ENCODE measurements around the gene WHRN.

WHRN gene

DNA sequence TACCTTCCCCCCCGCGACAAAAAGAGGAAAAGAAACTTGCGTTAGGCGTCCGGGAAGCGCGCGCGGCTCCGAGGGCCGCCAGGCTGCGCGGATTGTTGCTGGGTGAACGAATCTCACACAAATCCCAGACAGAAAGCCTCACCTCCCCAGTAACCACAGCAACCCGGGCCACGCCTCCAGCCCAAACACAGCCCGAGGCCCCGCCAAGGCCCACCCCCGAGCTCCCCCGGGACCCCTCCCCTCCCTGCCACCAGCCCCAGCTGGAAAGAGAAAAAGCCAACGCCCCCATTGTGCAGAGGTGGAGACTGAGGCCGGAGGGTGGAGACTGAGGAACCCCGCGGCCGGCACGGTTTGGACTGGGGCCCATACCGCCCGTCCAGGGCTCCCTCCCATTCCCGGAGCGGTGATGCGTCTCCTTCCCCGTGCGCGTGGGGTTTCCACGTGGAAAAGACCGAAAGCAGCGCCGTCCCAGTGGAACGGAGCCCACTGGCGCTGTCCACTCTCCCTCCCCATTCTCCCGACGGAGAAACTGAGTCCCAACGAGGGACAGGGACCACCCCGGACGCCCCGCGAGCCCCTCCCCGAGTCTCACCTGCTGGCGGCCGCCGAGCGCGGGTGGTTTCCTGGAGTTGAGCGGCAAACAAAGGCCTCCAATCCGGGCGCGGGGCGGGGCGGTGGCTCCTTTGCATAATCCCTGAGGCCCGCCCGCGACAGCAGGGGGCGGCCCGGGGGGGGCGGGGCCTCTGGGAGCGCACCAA lies 107.2 kb downstream of the WHRN start:
- Histone ChIP-seq H3K4me1 (ENCODE audit: control insufficient read depth, insufficient read depth, low read length) (peaks cover 12% of the 10 kb centered on the region), H3K36me3 (ENCODE audit: control insufficient read depth, insufficient read depth, low read length) (no peaks in the 10 kb centered on the region), H3K27me3 (ENCODE audit: control insufficient read depth, insufficient read depth, low read length) (no peaks in the 10 kb centered on the region), H3K9ac (ENCODE audit: low read depth, low read length) (no peak overlapping the region), H3K9me3 (ENCODE audit: control insufficient read depth, insufficient read depth, low read length) (no peaks in the 10 kb centered on the region), H3K4me3 (ENCODE audit: low read depth, low read length) (peak overlapping the region; percentile 87)

DNA sequence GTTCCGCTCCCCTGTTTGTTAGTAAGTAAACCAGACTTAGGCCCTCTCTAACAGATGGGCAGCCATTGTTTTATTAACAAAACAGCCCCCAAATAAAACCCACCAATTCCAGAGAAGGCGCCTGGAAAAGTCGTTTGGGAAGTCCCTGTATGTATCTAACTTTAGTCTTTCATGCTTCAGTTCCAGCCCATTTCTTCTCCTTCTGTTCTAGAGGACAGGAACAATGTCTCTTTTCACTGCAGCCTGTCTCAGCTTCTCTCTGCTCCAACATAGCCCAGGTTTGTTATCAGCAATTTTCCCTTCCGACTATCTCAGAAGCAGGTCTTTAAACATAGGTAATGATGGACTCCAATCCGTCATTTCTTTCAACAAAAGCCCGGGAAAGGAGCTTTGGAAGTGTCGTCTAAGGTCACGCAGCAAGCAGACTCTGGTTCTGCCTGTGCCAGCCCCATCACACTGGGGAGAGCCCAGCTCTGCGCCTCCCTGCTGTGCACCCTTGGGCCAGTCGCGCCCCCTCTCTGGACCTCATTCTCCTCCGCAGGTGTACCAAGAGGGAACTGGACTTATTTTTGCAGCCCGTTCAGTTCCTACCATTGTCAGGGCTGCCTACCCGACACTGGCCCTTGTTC lies 107.9 kb downstream of the WHRN start:
- Histone ChIP-seq H3K4me1 (ENCODE audit: control insufficient read depth, insufficient read depth, low read length) (peaks cover 12% of the 10 kb centered on the region), H3K9me3 (ENCODE audit: control insufficient read depth, insufficient read depth, low read length) (no peaks in the 10 kb centered on the region), H3K4me3 (ENCODE audit: low read depth, low read length) (peak overlapping the region; percentile 87), H3K9ac (ENCODE audit: low read depth, low read length) (no peak overlapping the region), H3K36me3 (ENCODE audit: control insufficient read depth, insufficient read depth, low read length) (no peaks in the 10 kb centered on the region), H3K27me3 (ENCODE audit: control insufficient read depth, insufficient read depth, low read length) (no peaks in the 10 kb centered on the region)

DNA sequence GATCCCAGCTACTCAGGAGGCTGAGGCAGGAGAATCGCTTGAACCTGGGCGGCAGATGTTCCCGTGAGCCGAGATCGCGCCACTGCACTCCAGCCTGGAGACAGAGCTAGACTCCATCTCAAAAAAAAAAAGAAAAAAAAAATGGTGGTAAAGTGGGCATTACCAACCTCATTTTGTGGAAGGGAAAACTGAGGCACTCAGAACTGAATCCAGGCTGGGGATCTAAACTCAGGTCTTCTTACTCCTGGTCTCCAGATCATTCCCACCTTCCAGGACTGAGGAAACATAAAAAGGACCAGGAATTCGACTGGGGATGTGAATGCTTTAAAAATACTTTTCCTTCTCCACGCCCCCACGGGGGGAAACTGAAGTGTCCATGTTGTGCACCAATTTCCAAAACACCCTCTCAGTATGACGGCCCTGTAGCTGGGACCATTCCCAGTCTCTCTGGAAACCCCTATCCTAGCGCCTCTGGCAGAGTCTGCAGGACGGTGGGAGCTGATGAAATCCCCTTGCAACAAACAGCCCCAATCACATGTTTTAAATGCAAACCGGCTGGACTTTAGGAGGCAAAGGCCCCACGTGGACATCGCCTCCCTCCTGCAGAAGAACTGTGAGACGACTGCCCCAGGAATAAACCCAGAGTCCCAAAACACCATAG lies 108.6 kb downstream of the WHRN start:
- H3K36me3 ChIP-seq (ENCODE audit: control insufficient read depth, insufficient read depth, low read length) = no peaks in the 10 kb centered on the region
- peak overlapping the region; percentile 87 for H3K4me3 ChIP-seq (ENCODE audit: low read depth, low read length)
- H3K4me1 ChIP-seq (ENCODE audit: control insufficient read depth, insufficient read depth, low read length) = peaks cover 12% of the 10 kb centered on the region
- no peaks in the 10 kb centered on the region for H3K27me3 ChIP-seq (ENCODE audit: control insufficient read depth, insufficient read depth, low read length)
- no peak overlapping the region for H3K9ac ChIP-seq (ENCODE audit: low read depth, low read length)
- no peaks in the 10 kb centered on the region for H3K9me3 ChIP-seq (ENCODE audit: control insufficient read depth, insufficient read depth, low read length)

DNA sequence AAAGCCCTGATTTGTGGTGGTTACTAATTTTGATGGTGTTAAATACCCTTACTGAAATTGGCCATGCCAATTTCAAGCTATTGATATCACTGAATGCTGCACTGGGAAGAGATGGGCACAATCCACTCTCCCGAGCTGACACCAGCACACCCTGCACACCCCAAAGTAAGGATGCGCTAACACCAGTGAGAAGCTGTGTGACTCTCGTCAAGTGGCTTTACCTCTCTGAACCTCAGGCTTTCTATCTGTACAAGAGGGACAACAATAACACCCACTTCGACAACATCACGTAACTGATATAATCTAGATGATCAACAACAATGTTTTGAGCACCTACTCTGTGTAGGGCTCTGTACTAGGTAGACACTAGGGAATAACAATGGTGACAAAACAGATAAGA lies 109.5 kb downstream of the WHRN start:
- Histone ChIP-seq H3K36me3 (ENCODE audit: control insufficient read depth, insufficient read depth, low read length) (no peaks in the 10 kb centered on the region), H3K4me3 (ENCODE audit: low read depth, low read length) (no peak overlapping the region), H3K4me1 (ENCODE audit: control insufficient read depth, insufficient read depth, low read length) (peaks cover 12% of the 10 kb centered on the region), H3K9me3 (ENCODE audit: control insufficient read depth, insufficient read depth, low read length) (no peaks in the 10 kb centered on the region), H3K27me3 (ENCODE audit: control insufficient read depth, insufficient read depth, low read length) (no peaks in the 10 kb centered on the region), H3K9ac (ENCODE audit: low read depth, low read length) (no peak overlapping the region)

DNA sequence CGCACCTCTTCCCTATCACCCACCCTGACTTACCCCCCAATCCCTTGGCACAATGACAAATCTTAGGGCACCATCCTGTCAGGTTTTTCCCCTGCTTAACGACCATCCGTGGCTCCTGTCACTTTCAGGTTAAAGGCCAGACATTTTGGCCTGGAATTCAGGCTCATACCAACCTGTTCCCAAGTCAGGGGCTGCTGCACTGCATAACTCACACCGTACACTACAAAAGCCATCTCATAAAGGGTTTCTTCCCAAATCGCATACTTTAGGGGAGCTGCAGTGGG lies 110.0 kb downstream of the WHRN start:
- Histone ChIP-seq H3K9ac (ENCODE audit: low read depth, low read length) (no peak overlapping the region), H3K27me3 (ENCODE audit: control insufficient read depth, insufficient read depth, low read length) (no peaks in the 10 kb centered on the region), H3K4me1 (ENCODE audit: control insufficient read depth, insufficient read depth, low read length) (peaks cover 12% of the 10 kb centered on the region), H3K4me3 (ENCODE audit: low read depth, low read length) (no peak overlapping the region), H3K36me3 (ENCODE audit: control insufficient read depth, insufficient read depth, low read length) (no peaks in the 10 kb centered on the region), H3K9me3 (ENCODE audit: control insufficient read depth, insufficient read depth, low read length) (no peaks in the 10 kb centered on the region)

DNA sequence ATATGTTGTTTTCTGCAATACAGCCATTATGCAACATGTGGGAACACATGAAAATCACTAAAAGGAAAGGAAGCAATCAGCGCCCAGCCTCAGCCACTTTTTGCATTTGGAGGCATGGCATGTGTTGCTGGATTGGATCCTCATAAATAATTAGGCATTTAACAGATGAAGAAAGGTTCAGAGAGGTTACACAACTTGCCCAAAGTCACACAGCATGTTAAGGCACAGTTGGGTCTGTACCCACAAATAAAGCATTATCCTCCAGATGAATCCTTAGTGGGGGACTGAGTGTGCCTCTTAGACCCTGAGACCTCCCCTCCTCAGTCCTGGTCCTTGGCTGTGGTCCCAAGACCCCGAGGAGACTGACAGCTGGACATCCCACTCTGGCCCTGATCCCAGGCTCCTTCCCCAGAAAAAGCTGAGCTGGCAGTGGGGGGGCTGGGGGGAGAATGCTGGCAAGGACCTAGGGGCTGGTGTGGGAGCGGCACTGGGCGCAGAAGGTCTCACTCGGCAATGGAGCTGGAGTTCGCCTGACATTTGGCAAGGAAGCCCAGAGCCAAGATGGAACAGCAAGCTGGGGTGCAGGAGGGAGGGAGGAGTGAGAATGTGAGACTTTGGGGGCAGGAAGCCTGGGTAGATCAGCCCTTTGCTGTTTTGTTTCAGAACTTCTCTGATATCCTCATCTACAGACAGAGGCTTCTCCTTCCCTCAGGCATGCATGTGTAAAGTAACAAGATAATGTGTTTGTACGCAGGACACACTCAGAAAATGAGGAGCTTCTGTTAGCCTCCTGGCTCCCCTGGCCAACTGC lies 110.5 kb downstream of the WHRN start:
- H3K27me3 ChIP-seq (ENCODE audit: control insufficient read depth, insufficient read depth, low read length) = no peaks in the 10 kb centered on the region
- no peak overlapping the region for H3K9ac ChIP-seq (ENCODE audit: low read depth, low read length)
- no peaks in the 10 kb centered on the region for H3K36me3 ChIP-seq (ENCODE audit: control insufficient read depth, insufficient read depth, low read length)
- H3K9me3 ChIP-seq (ENCODE audit: control insufficient read depth, insufficient read depth, low read length) = no peaks in the 10 kb centered on the region
- peaks cover 12% of the 10 kb centered on the region for H3K4me1 ChIP-seq (ENCODE audit: control insufficient read depth, insufficient read depth, low read length)
- H3K4me3 ChIP-seq (ENCODE audit: low read depth, low read length) = no peak overlapping the region

DNA sequence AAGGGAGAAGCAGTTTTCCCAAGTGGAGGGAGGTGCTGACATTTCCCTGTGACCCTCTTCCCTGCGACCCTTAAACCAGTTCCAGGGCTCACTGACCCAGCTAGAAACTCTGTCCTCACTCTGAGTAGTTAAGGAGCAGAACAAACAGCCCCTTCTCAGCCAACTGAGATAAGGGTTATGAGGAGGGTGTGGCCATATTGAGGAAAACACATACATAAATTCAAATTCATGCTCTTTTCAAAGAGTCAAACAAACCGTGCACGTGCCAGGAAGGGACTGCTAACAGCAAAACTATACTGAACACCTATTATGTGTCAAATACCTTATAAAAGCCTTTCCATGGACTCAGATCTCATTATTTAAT lies 112.5 kb downstream of the WHRN start:
- Histone ChIP-seq H3K36me3 (ENCODE audit: control insufficient read depth, insufficient read depth, low read length) (no peaks in the 10 kb centered on the region), H3K9ac (ENCODE audit: low read depth, low read length) (no peak overlapping the region), H3K9me3 (ENCODE audit: control insufficient read depth, insufficient read depth, low read length) (no peaks in the 10 kb centered on the region), H3K27me3 (ENCODE audit: control insufficient read depth, insufficient read depth, low read length) (no peaks in the 10 kb centered on the region), H3K4me1 (ENCODE audit: control insufficient read depth, insufficient read depth, low read length) (peaks cover 16% of the 10 kb centered on the region), H3K4me3 (ENCODE audit: low read depth, low read length) (no peak overlapping the region)

DNA sequence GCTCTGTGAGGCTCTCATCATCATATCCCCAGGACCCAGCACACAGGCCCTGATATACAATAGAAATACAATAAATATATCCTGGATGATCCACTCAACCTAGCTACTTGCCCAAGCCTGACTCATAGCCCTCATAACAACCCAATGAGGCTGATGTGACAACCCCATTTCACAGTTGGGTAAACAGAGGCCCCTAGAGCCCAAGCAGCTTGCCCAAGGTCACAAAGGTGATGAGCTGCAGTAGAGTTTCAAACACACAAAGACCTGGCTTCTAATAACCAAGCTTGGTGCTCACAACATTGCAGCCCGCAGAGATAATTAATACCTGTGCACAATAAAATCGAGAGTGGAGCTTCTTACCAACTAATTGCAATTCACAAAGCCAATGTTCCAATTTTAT lies 114.3 kb downstream of the WHRN start:
- peaks cover 15% of the 10 kb centered on the region for H3K4me1 ChIP-seq (ENCODE audit: control insufficient read depth, insufficient read depth, low read length)
- no peak overlapping the region for H3K4me3 ChIP-seq (ENCODE audit: low read depth, low read length)
- H3K9me3 ChIP-seq (ENCODE audit: control insufficient read depth, insufficient read depth, low read length) = no peaks in the 10 kb centered on the region
- no peak overlapping the region for H3K9ac ChIP-seq (ENCODE audit: low read depth, low read length)
- no peaks in the 10 kb centered on the region for H3K36me3 ChIP-seq (ENCODE audit: control insufficient read depth, insufficient read depth, low read length)
- H3K27me3 ChIP-seq (ENCODE audit: control insufficient read depth, insufficient read depth, low read length) = no peaks in the 10 kb centered on the region

DNA sequence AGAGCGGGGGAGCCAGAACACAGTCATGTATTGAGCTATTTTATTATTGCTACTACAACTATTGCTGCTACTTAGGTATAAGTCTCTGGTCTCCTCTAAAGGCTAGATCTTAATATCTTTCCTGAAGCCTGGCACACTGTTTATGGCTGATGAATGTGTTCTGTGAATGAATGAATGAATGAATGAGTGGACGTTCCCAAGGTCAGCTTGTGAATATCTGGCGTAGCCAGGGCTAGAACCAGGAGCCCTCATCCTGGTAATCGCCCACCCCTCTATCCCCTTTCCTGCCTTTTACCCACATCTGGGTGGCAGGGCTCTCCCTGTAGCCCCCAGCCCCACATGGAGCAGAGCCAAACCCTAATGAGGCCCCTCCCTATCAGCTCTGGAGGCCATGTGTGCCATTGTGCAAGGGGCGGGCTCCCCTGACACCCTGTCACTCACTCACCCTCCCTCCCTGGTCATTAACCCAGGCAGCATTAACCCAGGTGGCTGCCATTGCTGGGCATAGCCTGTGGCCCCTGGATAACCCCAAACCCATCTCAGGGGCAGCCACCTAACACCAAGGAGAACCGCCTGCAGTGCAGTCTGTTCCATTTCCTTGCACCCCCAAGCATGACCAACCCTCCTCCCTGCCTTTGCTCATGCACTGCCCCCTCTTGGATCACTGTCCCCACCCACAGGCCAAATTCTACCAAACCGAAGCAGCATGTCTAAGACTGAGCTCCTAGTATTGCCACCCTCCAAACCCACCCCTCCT lies 115.5 kb downstream of the WHRN start:
- Histone ChIP-seq H3K9me3 (ENCODE audit: control insufficient read depth, insufficient read depth, low read length) (no peaks in the 10 kb centered on the region), H3K4me3 (ENCODE audit: low read depth, low read length) (no peak overlapping the region), H3K36me3 (ENCODE audit: control insufficient read depth, insufficient read depth, low read length) (no peaks in the 10 kb centered on the region), H3K9ac (ENCODE audit: low read depth, low read length) (no peak overlapping the region), H3K4me1 (ENCODE audit: control insufficient read depth, insufficient read depth, low read length) (peaks cover 17% of the 10 kb centered on the region), H3K27me3 (ENCODE audit: control insufficient read depth, insufficient read depth, low read length) (no peaks in the 10 kb centered on the region)

DNA sequence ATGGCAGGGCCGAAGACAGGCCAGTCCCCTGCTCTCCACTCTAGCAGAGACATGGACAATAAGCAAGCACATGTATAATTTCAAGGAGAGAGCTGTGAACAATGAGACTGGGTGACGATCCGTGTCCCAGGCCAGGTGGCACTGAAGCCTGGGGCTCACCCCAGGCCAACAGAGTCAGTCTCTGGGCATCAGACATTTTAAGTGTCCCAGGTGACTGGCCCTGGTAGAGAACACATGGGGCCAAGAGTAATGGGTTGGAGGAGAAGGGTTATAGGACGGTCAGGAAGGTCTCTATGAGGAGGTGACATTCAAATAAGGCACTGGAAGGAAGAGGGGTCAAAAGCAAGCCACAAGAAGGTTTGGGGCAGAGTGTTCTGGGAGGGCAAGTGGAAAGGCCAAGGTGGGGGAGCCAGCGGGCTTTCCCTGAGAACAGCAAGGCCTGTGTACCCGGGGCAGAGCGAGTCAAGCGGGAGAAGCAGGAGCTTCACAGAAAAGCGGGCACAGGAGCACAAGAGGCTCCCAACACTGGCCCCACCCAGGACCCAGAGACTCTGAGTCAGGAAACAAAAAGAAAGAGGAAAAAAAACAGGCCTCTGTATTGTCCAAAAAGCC lies 116.4 kb downstream of the WHRN start:
- Histone ChIP-seq H3K36me3 (ENCODE audit: control insufficient read depth, insufficient read depth, low read length) (no peaks in the 10 kb centered on the region), H3K9me3 (ENCODE audit: control insufficient read depth, insufficient read depth, low read length) (no peaks in the 10 kb centered on the region), H3K27me3 (ENCODE audit: control insufficient read depth, insufficient read depth, low read length) (no peaks in the 10 kb centered on the region), H3K9ac (ENCODE audit: low read depth, low read length) (no peak overlapping the region), H3K4me1 (ENCODE audit: control insufficient read depth, insufficient read depth, low read length) (peaks cover 17% of the 10 kb centered on the region), H3K4me3 (ENCODE audit: low read depth, low read length) (no peak overlapping the region)

DNA sequence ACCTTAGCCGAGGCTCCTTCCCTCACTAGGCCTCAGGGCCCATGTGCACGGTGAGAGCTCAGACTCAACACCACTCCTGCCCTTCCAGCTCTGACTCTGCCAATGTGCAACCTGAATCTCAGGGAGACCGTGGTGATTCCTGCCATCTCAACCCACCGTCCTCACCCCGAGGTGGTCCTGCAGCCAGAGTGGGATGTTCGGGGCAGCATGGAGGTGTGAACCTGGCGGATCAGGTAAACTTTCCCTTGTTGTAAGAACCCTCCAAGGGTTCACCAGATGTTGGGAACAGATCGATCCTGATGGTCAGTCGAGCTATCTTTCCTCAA lies 117.0 kb downstream of the WHRN start:
- Histone ChIP-seq H3K9ac (ENCODE audit: low read depth, low read length) (no peak overlapping the region), H3K9me3 (ENCODE audit: control insufficient read depth, insufficient read depth, low read length) (no peaks in the 10 kb centered on the region), H3K36me3 (ENCODE audit: control insufficient read depth, insufficient read depth, low read length) (no peaks in the 10 kb centered on the region), H3K27me3 (ENCODE audit: control insufficient read depth, insufficient read depth, low read length) (no peaks in the 10 kb centered on the region), H3K4me3 (ENCODE audit: low read depth, low read length) (no peak overlapping the region), H3K4me1 (ENCODE audit: control insufficient read depth, insufficient read depth, low read length) (peaks cover 22% of the 10 kb centered on the region)

All from iPS-15b (cell line).